HepG2 (cell line): Measurements from ENCODE around the gene ZNF195. TPM values are rescaled to one million over a fixed set of nuclear protein-coding genes. Genes with fewer than 3 reads are reported as not detected.
A peak's percentile ranks its signal among the peaks of the same experiment; 100 is the strongest.
"Not testable (repeated sequence)": the region's sequence is repeated elsewhere in the genome, so short reads cannot be mapped to it uniquely, and the experiment has no call there.

Experiments
- ATAC-seq: fragments of 200-7000 bp; cut with Tn5 transposase; 3 replicates; pipeline ENCODE4 v1.9.1; 2020; ENCODE audit warnings: mild to moderate bottlenecking, moderate library complexity
- BruUV-seq: library from RNA; stranded (reverse); fragments of 400-500 nt; replicated peaks from 2 replicates; lab custom pipeline; 2021; lab: Mats Ljungman, UMichigan
- CTCF ChIA-PET: fragments of 300-600 bp; formaldehyde crosslinking; extraction: SDS; loops from one replicate; lab custom pipeline; 2021; ENCODE audit warnings: low total read pairs, inconsistent platforms, low intra/inter-chr PET ratio; lab: Yijun Ruan, JAX
- POLR2A ChIA-PET: fragments of 350-600 bp; sonication (Branson Sonifier 250); formaldehyde crosslinking; loops from one replicate; lab custom pipeline; 2020; ENCODE audit warnings: antibody characterized with exemption, inconsistent platforms; lab: Yijun Ruan, JAX
- DNase-seq: peaks from one replicate; pipeline ENCODE4 v3.0.0-alpha.2; 2015; ENCODE audit warnings: low spot score
- FAIRE-seq: peaks from 3 replicates; lab custom pipeline; 2011; peaks lifted over from hg19 to GRCh38; lab: Jason Lieb, UNC
- H2AFZ ChIP-seq: one replicate; pipeline ENCODE4 v1.6.1; 2011; ENCODE audit warnings: low read length, inconsistent platforms
- H3K27ac ChIP-seq: fragments of 300-600 bp; 3 replicates; pipeline ENCODE4 v1.8.0; 2011; ENCODE audit warnings: mixed run types, mild to moderate bottlenecking, mixed read lengths, low read length, inconsistent platforms; ENCODE audit not compliant: insufficient read depth; ENCODE audit errors: extremely low read length
- H3K27me3 ChIP-seq, 2 experiments: fragments of 200-600 bp in 1 of 2; 2 replicates in 1 of 2; 3 replicates in 1 of 2; pipeline versions ENCODE4 v1.6.0 to v1.8.0; 2011; ENCODE audit warnings: low read length in 2 of 2, mild to moderate bottlenecking in 2 of 2, moderate library complexity in 2 of 2, inconsistent platforms in 1 of 2; ENCODE audit not compliant: insufficient read depth in 2 of 2, control insufficient read depth in 1 of 2
- H3K36me3 ChIP-seq, 2 experiments: fragments of 200-600 bp in 1 of 2; replicated peaks in 1 of 2; 2 replicates in 1 of 2; 3 replicates in 1 of 2; pipeline versions ENCODE4 v1.5.1 to v1.8.0; 2011; ENCODE audit warnings: low read length in 2 of 2, inconsistent platforms in 1 of 2; ENCODE audit not compliant: insufficient read depth in 2 of 2, control insufficient read depth in 1 of 2
- H3K4me1 ChIP-seq: 2 replicates; pipeline ENCODE4 v1.5.1; 2012; ENCODE audit warnings: low read length, inconsistent platforms; ENCODE audit not compliant: insufficient read depth
- H3K4me2 ChIP-seq: 2 replicates; pipeline ENCODE4 v1.6.0; 2011; ENCODE audit warnings: low read depth, low read length, inconsistent platforms
- H3K4me3 ChIP-seq, 3 experiments: fragments of 200-600 bp in 1 of 3; sonication (generic), shearing (Covaris generic) in 1 of 3; replicated peaks in 1 of 3; 2 replicates each; pipeline ENCODE4 v1.5.1; 2011 to 2016; ENCODE audit warnings: low read length in 3 of 3, inconsistent platforms in 2 of 3, low read depth in 2 of 3, mild to moderate bottlenecking in 2 of 3, control low read depth in 1 of 3, mixed read lengths in 1 of 3; ENCODE audit not compliant: insufficient read depth in 1 of 3
- H3K79me2 ChIP-seq: one replicate; pipeline ENCODE4 v1.6.1; 2011; ENCODE audit warnings: low read length, inconsistent platforms; ENCODE audit not compliant: insufficient read depth
- H3K9ac ChIP-seq: 2 replicates; pipeline ENCODE4 v1.6.0; 2011; ENCODE audit warnings: mild to moderate bottlenecking, low read depth, low read length, inconsistent platforms; ENCODE audit not compliant: insufficient read depth
- H3K9me3 ChIP-seq: 2 replicates; pipeline ENCODE4 v1.5.1; 2012; ENCODE audit warnings: mild to moderate bottlenecking, low read length
- H4K20me1 ChIP-seq: 2 replicates; pipeline ENCODE4 v1.6.0; 2011; ENCODE audit warnings: inconsistent platforms, mild to moderate bottlenecking, low read length, moderate library complexity; ENCODE audit not compliant: insufficient read depth
- WGBS: methylation state at CpG from one replicate; pipeline ENCODE4 v1.1.6; 2017; ENCODE audit warnings: low lambda C conversion rate; 5-methylcytosine and 5-hydroxymethylcytosine counted together
- in situ Hi-C: cut with HindIII; loops from 2 replicates; pipeline ENCODE4 v1.10.0; 2017; ENCODE audit warnings: low pct_unique_long_range_greater_than_20kb; ENCODE audit not compliant: extremely low pct_ligation_motif_present
- intact Hi-C: fragments of 100-400 bp; cut with micrococcal nuclease; formaldehyde crosslinking; loops from one replicate; pipeline ENCODE4 v1.10.0; 2022; ENCODE audit not compliant: unreplicated experiment
- polyA plus RNA-seq, 8 experiments: library from polyadenylated mRNA; depleted of rRNA in 3 of 8; stranded (reverse) in 7 of 8; unstranded in 1 of 8; fragments of >200 nt; fragmentation: Illumina TruSeq in 4 of 8; extraction: Trizol in 4 of 8; gene quantifications; 2 replicates each; pipeline versions ENCODE4 v1.2.1 to v1.2.3, GENCODE V29; 2011 to 2016; ENCODE audit warnings: low read depth in 4 of 8, missing spikeins in 1 of 8, mixed read lengths in 1 of 8; ENCODE audit not compliant: insufficient read depth in 1 of 8
- total RNA-seq, 5 experiments: library from RNA; depleted of rRNA; stranded (reverse); fragments of >200 nt; fragmentation: Illumina TruSeq; extraction: Trizol; gene quantifications; 2 replicates each; pipeline ENCODE4 v1.2.3, GENCODE V29; 2016; ENCODE audit warnings: low read depth in 1 of 5

Gene ZNF195
- total and polyA plus RNA-seq, 2 of the 13 experiments (the other 11 are each of a cell fraction or from before 2014, with no cell fraction given) = 17.3 to 31.4 TPM

- POLR2A ChIA-PET, CTCF ChIA-PET, FAIRE-seq, ATAC-seq, DNase-seq, intact Hi-C loops, H3K4me2 ChIP-seq, H3K79me2 ChIP-seq, in situ Hi-C loops, H3K36me3 ChIP-seq, H3K4me1 ChIP-seq, H3K9ac ChIP-seq, H4K20me1 ChIP-seq, H3K27ac ChIP-seq, H2AFZ ChIP-seq, H3K9me3 ChIP-seq, BruUV-seq, H3K4me3 ChIP-seq, H3K27me3 ChIP-seq: not testable (repeated sequence)
- WGBS = 70% methylated on average over 8 of the region's 8 CpGs
These were observed 47.6 kb upstream of the ZNF195 start for GRCh38 chr11:3426541-3426940.

- ATAC-seq, FAIRE-seq, H3K27ac ChIP-seq, H3K9me3 ChIP-seq, H2AFZ ChIP-seq, H4K20me1 ChIP-seq, CTCF ChIA-PET, H3K4me3 ChIP-seq, in situ Hi-C loops, H3K36me3 ChIP-seq, H3K79me2 ChIP-seq, intact Hi-C loops, DNase-seq, H3K27me3 ChIP-seq, H3K9ac ChIP-seq, H3K4me1 ChIP-seq, BruUV-seq: not testable (repeated sequence)
- 0% methylated on average over 5 of the region's 5 CpGs for WGBS
- POLR2A ChIA-PET = interaction anchor here (1.3 kb wide), 1 partner anchor 45 kb away, joined by 10 read pairs; the partner anchor contains the start of gene ZNF195
- H3K4me2 ChIP-seq = peak overlapping the region; percentile 80
These were observed 45.0 kb upstream of the ZNF195 start for GRCh38 chr11:3423928-3424327.
